Measurements from ENCODE around the gene MB.

Gene MB

GRCh38 chr22:35638001-35638400 is 20.9 kb upstream of the MB start:
- no peak for DNase-seq (ENCODE audit: extremely low read depth, low read depth)
- no peak overlapping the region for H3K4me3 ChIP-seq (replicated peaks; ENCODE audit: low read depth, low read length)
- TF ChIP-seq CTCF (IDR thresholded peaks at IDR 0.05; ENCODE audit: low read depth, low read length, missing control alignments): no peak

- no peak for TF ChIP-seq CTCF (IDR thresholded peaks at IDR 0.05; ENCODE audit: low read depth, low read length, missing control alignments)
Measured at GRCh38 chr22:35637254-35637653, 20.1 kb upstream of the MB start.

GRCh38 chr22:35634943-35635540 is 17.9 kb upstream of the MB start:
- TF ChIP-seq CTCF (IDR thresholded peaks at IDR 0.05; ENCODE audit: low read depth, low read length, missing control alignments): no peak
- no peak overlapping the region for H3K4me3 ChIP-seq (replicated peaks; ENCODE audit: low read depth, low read length)
- no peak for DNase-seq (ENCODE audit: extremely low read depth, low read depth)

More at GRCh38 chr22:35637254-35637653, 20.1 kb upstream of the MB start:
- no peak overlapping the region for H3K4me3 ChIP-seq (replicated peaks; ENCODE audit: low read depth, low read length)
- DNase-seq (ENCODE audit: extremely low read depth, low read depth): no peak

GRCh38 chr22:35634015-35634414 is 16.9 kb upstream of the MB start:
- no peak for TF ChIP-seq CTCF (IDR thresholded peaks at IDR 0.05; ENCODE audit: low read depth, low read length, missing control alignments)
- no peak for DNase-seq (ENCODE audit: extremely low read depth, low read depth)
- H3K4me3 ChIP-seq (replicated peaks; ENCODE audit: low read depth, low read length): no peak overlapping the region

- no peak overlapping the region for H3K4me3 ChIP-seq (replicated peaks; ENCODE audit: low read depth, low read length)
- TF ChIP-seq CTCF (IDR thresholded peaks at IDR 0.05; ENCODE audit: low read depth, low read length, missing control alignments): no peak
- no peak for DNase-seq (ENCODE audit: extremely low read depth, low read depth)
Measured at GRCh38 chr22:35633520-35633919, 16.4 kb upstream of the MB start.

GRCh38 chr22:35632935-35633334 is 15.8 kb upstream of the MB start:
- no peak for DNase-seq (ENCODE audit: extremely low read depth, low read depth)
- H3K4me3 ChIP-seq (replicated peaks; ENCODE audit: low read depth, low read length): no peak overlapping the region
- TF ChIP-seq CTCF (IDR thresholded peaks at IDR 0.05; ENCODE audit: low read depth, low read length, missing control alignments): no peak

GRCh38 chr22:35631597-35631996 is 14.5 kb upstream of the MB start:
- peak; percentile 77 for TF ChIP-seq CTCF (IDR thresholded peaks at IDR 0.05; ENCODE audit: low read depth, low read length, missing control alignments)
- DNase-seq (ENCODE audit: extremely low read depth, low read depth): no peak
- H3K4me3 ChIP-seq (replicated peaks; ENCODE audit: low read depth, low read length): no peak overlapping the region

Data from HFF-Myc (cell line).